ENCODE measurements around the gene DCHS1. TPM values are rescaled to one million over a fixed set of nuclear protein-coding genes. Genes with fewer than 3 reads are reported as not detected.

DCHS1 gene, protein sequence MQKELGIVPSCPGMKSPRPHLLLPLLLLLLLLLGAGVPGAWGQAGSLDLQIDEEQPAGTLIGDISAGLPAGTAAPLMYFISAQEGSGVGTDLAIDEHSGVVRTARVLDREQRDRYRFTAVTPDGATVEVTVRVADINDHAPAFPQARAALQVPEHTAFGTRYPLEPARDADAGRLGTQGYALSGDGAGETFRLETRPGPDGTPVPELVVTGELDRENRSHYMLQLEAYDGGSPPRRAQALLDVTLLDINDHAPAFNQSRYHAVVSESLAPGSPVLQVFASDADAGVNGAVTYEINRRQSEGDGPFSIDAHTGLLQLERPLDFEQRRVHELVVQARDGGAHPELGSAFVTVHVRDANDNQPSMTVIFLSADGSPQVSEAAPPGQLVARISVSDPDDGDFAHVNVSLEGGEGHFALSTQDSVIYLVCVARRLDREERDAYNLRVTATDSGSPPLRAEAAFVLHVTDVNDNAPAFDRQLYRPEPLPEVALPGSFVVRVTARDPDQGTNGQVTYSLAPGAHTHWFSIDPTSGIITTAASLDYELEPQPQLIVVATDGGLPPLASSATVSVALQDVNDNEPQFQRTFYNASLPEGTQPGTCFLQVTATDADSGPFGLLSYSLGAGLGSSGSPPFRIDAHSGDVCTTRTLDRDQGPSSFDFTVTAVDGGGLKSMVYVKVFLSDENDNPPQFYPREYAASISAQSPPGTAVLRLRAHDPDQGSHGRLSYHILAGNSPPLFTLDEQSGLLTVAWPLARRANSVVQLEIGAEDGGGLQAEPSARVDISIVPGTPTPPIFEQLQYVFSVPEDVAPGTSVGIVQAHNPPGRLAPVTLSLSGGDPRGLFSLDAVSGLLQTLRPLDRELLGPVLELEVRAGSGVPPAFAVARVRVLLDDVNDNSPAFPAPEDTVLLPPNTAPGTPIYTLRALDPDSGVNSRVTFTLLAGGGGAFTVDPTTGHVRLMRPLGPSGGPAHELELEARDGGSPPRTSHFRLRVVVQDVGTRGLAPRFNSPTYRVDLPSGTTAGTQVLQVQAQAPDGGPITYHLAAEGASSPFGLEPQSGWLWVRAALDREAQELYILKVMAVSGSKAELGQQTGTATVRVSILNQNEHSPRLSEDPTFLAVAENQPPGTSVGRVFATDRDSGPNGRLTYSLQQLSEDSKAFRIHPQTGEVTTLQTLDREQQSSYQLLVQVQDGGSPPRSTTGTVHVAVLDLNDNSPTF (N-terminal part only)
- 0.56 and 0.92 TPM in 2 replicates for total RNA-seq (2013; cell fraction: nucleolus; rRNA removed)
- total RNA-seq (2014; rRNA removed) (0.34 and 0.38 TPM in 2 replicates), total RNA-seq (2014; rRNA removed; fragmentation: Illumina TruSeq; extraction: Trizol) (0.14 and 0.18 TPM in 2 replicates), total RNA-seq (2021) (0.56 and 0.64 TPM in 2 replicates), polyA plus RNA-seq (2011; rRNA removed) (0.01 and 0.04 TPM in 2 replicates), polyA plus RNA-seq (2014; fragmentation: Illumina TruSeq; extraction: Trizol) (0.02 and 0.22 TPM in 2 replicates), polyA plus RNA-seq (2014; fragmentation: Nextera tagmentation; extraction: Ambion mirVana) (under 1 TPM in 1 of 2 experiments, not detected in 1; 0.02 TPM), polyA plus RNA-seq (2014; rRNA removed) (0.47 and 0.66 TPM in 2 replicates), polyA plus RNA-seq (2016; fragmentation: Nextera tagmentation; extraction: Ambion mirVana) (under 1 TPM; 0.04 to 0.09 TPM), polyA minus RNA-seq (2011; rRNA and poly(A)+ RNA removed) (under 0.01 and 0.10 TPM in 2 replicates), Bru-seq, nascent RNA (percentile 15 among the genes with signal in this experiment), BruChase-seq, experiment 1, labeled RNA remaining after a 6-hour chase (percentile 18 among the genes with signal in this experiment), BruChase-seq, experiment 2, labeled RNA remaining after a 2-hour chase (percentile 19 among the genes with signal in this experiment)
- 0.17 TPM for polyA plus RNA-seq (2011; ENCODE audit: low read depth)
- polyA plus RNA-seq (2011; cell fraction: cytosol; rRNA removed), result 0.01 and 0.02 TPM in 2 replicates
- polyA plus RNA-seq (2011; cell fraction: nucleus; rRNA removed), result 0.31 and 0.32 TPM in 2 replicates
- polyA plus RNA-seq (2012), result 0.51 and 0.58 TPM in 2 replicates
- polyA minus RNA-seq (2011; cell fraction: cytosol; rRNA and poly(A)+ RNA removed), result 0.10 TPM in 1 of 2 replicates, not detected in the other
- polyA minus RNA-seq (2011; cell fraction: nucleus; rRNA and poly(A)+ RNA removed), result 0.12 and 0.19 TPM in 2 replicates
- long read RNA-seq, experiment 1, result 0 reads
- long read RNA-seq, experiment 2, result 0 reads

DNA sequence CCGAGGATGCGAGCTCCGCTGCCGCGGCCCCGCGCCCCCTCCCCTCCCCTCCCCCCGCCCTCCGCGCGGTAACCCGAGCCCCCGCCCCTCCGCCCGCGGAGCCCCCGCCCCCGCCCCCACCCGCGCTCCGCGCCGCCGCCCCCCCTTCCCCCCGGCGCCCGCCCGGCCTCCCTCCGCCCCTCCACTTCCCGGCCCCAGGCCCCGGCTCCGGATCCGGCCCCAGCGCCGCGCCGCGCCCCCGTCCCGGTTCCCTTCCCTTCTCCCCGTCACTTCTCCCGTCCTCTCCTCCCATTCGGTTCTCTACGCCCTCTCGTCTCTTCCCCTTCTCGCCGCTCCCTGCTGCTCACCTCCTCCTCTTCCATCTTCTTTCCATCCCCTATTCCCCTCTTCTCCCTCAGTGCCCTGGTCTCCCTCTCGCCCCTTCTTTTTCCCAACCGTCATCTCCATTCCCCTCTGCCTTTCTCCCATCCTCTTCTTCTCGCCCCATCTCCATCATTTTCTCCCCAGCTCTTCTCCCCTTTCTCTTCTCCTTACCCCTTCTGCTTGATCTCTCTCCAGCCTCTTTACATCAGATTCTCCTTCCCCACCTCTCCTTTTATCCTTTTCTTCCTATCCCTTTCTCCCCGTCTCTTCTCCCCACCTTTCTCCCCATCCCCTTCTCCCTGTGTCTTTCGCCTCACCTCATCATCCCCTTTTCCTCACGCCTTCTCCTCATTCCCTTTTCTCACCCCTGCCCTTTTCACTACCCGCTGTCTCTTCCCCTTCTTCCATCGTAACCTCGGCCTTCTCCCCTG is at the start of gene DCHS1:
TSS of gene DCHS1 (minus strand) at position 20 of the 794 bp plus-strand sequence. CDS start 14,196 bp downstream, outside the sequence.
- no peak for DNase-seq (ENCODE audit: low read depth, low spot score)
- Histone ChIP-seq H3K4me2 (ENCODE audit: control insufficient read depth, insufficient read depth) (peak within 1 kb of the TSS; percentile 21; the same call in 1 of the 2 replicates), H3K27ac (ENCODE audit: control insufficient read depth, insufficient read depth) (no peak within 1 kb of the TSS), H3K27me3 (replicated peaks in 1 of 2; ENCODE audit: control insufficient read depth in 2 of 2, insufficient read depth in 2 of 2, low read length in 1 of 2) (peaks cover 4% of the 10 kb centered on the region in 2 experiments), H3K79me2 (ENCODE audit: control insufficient read depth, insufficient read depth, low read length) (no peaks in the 10 kb centered on the region), H3K4me1 (ENCODE audit: control insufficient read depth, insufficient read depth, low read length) (no peaks in the 10 kb centered on the region), H2AFZ (ENCODE audit: control insufficient read depth, low read depth, low read length) (no peak within 1 kb of the TSS), H3K9ac (ENCODE audit: control insufficient read depth, insufficient read depth, low read length) (no peak within 1 kb of the TSS), H3K36me3 (ENCODE audit: control insufficient read depth in 2 of 2, insufficient read depth in 2 of 2, low read length in 1 of 2) (no peaks in the 10 kb centered on the region), H3K4me3 (no peak within 1 kb of the TSS), H4K20me1 (ENCODE audit: control insufficient read depth, insufficient read depth) (no peaks in the 10 kb centered on the region), H3K9me3 (replicated peaks; ENCODE audit: control insufficient read depth, insufficient read depth, low read length) (no peaks in the 10 kb centered on the region)
- CTCF ChIA-PET, result no interaction called here
- no peak for ATAC-seq
- SMC1A ChIA-PET (ENCODE audit: uncharacterized antibody, unreplicated experiment), result interaction anchor here (0.7 kb wide), 1 partner anchor 45 kb away, joined by 3 read pairs; no protein-coding TSS in a partner anchor
- POLR2A ChIA-PET, result no interaction called here
- in situ Hi-C loops (cut with MboI), result no loop called here
- RAD21 ChIA-PET (ENCODE audit: unreplicated experiment), result interaction anchor here (0.6 kb wide), 1 partner anchor 277 kb away, joined by 3 read pairs; no protein-coding TSS in a partner anchor
- intact Hi-C loops (cut with micrococcal nuclease; ENCODE audit: unreplicated experiment), result no loop called here
- TF ChIP-seq PML (IDR thresholded peaks at IDR 0.05; ENCODE audit: low read length) (no peak), GATAD2B (conservative IDR thresholded peaks at IDR 0.05; ENCODE audit: low read depth) (no peak), ATF7 (IDR thresholded peaks at IDR 0.05; ENCODE audit: low read depth) (no peak)
- TF ChIP-seq, protein P1, sequence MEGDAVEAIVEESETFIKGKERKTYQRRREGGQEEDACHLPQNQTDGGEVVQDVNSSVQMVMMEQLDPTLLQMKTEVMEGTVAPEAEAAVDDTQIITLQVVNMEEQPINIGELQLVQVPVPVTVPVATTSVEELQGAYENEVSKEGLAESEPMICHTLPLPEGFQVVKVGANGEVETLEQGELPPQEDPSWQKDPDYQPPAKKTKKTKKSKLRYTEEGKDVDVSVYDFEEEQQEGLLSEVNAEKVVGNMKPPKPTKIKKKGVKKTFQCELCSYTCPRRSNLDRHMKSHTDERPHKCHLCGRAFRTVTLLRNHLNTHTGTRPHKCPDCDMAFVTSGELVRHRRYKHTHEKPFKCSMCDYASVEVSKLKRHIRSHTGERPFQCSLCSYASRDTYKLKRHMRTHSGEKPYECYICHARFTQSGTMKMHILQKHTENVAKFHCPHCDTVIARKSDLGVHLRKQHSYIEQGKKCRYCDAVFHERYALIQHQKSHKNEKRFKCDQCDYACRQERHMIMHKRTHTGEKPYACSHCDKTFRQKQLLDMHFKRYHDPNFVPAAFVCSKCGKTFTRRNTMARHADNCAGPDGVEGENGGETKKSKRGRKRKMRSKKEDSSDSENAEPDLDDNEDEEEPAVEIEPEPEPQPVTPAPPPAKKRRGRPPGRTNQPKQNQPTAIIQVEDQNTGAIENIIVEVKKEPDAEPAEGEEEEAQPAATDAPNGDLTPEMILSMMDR (IDR thresholded peaks at IDR 0.05 in 2 of 3, conservative IDR thresholded peaks at IDR 0.05 in 1 of 3; ENCODE audit: control insufficient read depth in 2 of 3, extremely low read depth in 1 of 3, insufficient read depth in 1 of 3, low read depth in 3 of 3, low read length in 3 of 3), result no peak
- TF ChIP-seq, protein P2, sequence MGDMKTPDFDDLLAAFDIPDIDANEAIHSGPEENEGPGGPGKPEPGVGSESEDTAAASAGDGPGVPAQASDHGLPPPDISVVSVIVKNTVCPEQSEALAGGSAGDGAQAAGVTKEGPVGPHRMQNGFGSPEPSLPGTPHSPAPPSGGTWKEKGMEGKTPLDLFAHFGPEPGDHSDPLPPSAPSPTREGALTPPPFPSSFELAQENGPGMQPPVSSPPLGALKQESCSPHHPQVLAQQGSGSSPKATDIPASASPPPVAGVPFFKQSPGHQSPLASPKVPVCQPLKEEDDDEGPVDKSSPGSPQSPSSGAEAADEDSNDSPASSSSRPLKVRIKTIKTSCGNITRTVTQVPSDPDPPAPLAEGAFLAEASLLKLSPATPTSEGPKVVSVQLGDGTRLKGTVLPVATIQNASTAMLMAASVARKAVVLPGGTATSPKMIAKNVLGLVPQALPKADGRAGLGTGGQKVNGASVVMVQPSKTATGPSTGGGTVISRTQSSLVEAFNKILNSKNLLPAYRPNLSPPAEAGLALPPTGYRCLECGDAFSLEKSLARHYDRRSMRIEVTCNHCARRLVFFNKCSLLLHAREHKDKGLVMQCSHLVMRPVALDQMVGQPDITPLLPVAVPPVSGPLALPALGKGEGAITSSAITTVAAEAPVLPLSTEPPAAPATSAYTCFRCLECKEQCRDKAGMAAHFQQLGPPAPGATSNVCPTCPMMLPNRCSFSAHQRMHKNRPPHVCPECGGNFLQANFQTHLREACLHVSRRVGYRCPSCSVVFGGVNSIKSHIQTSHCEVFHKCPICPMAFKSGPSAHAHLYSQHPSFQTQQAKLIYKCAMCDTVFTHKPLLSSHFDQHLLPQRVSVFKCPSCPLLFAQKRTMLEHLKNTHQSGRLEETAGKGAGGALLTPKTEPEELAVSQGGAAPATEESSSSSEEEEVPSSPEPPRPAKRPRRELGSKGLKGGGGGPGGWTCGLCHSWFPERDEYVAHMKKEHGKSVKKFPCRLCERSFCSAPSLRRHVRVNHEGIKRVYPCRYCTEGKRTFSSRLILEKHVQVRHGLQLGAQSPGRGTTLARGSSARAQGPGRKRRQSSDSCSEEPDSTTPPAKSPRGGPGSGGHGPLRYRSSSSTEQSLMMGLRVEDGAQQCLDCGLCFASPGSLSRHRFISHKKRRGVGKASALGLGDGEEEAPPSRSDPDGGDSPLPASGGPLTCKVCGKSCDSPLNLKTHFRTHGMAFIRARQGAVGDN (IDR thresholded peaks at IDR 0.05), result no peak
- TF ChIP-seq, protein P3, sequence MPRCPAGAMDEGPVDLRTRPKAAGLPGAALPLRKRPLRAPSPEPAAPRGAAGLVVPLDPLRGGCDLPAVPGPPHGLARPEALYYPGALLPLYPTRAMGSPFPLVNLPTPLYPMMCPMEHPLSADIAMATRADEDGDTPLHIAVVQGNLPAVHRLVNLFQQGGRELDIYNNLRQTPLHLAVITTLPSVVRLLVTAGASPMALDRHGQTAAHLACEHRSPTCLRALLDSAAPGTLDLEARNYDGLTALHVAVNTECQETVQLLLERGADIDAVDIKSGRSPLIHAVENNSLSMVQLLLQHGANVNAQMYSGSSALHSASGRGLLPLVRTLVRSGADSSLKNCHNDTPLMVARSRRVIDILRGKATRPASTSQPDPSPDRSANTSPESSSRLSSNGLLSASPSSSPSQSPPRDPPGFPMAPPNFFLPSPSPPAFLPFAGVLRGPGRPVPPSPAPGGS (IDR thresholded peaks at IDR 0.05; ENCODE audit: borderline replicate concordance, insufficient read depth, low read depth, low read length, poor library complexity, severe bottlenecking), result no peak
- no TSS peak for BruUV-seq (replicated peaks)
- WGBS (ENCODE audit: insufficient coverage, insufficient replicate concordance, low lambda C conversion rate, missing lambda C conversion rate), result 30% methylated on average over 11 of the region's 56 CpGs
- no peak for FAIRE-seq

Measured in GM12878 (cell line).